Astrocyte of the spinal cord (primary cell): ENCODE results near the gene RTN1.
A peak's percentile ranks its signal among the peaks of the same experiment; 100 is the strongest.

ENCODE experiments used
- DNase-seq: peaks from one replicate; pipeline ENCODE4 v3.0.0; 2011; ENCODE audit warnings: low read depth, low spot score
- H3K4me3 ChIP-seq: 2 replicates; pipeline ENCODE4 v1.5.1; 2011; ENCODE audit warnings: low read depth, mild to moderate bottlenecking, low read length, moderate library complexity
- CTCF ChIP-seq: IDR thresholded peaks from 2 replicates; pipeline ENCODE4 v1.5.1; 2012; ENCODE audit warnings: low read depth, mild to moderate bottlenecking, low read length, inconsistent platforms
- in situ Hi-C: cut with HindIII; loops from 2 replicates; pipeline ENCODE4 v1.10.0; 2017; ENCODE audit warnings: low sequenced_read_pairs

Gene RTN1

DNA sequence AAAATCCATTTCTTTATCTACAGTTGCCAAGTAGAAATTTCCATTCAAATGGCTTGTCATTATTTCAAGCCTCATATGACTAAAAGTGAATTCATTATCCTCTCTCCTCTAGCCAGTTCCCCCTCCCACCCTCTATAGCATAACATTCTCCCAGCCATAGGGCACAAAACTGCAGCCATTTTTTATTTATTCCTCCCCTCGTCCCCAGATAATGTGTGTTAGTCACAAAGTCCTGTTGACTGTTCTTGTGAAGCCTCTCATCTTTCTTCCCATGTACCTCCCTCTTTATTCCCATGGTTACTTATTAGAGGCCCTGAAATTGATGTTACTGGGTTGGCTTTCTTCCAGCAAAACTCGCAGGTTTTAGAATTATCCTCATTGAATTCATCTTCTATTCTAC lies 13.2 kb downstream of the RTN1 start:
- in situ Hi-C loops, result no loop called here
- no peak overlapping the region for H3K4me3 ChIP-seq
- no peak for TF ChIP-seq CTCF
- DNase-seq, result no peak

- no peak for DNase-seq
- in situ Hi-C loops, result no loop called here
- no peak overlapping the region for H3K4me3 ChIP-seq
- TF ChIP-seq CTCF, result no peak
These were observed 18.2 kb downstream of the RTN1 start for GRCh38 chr14:59852350-59852749.

DNA sequence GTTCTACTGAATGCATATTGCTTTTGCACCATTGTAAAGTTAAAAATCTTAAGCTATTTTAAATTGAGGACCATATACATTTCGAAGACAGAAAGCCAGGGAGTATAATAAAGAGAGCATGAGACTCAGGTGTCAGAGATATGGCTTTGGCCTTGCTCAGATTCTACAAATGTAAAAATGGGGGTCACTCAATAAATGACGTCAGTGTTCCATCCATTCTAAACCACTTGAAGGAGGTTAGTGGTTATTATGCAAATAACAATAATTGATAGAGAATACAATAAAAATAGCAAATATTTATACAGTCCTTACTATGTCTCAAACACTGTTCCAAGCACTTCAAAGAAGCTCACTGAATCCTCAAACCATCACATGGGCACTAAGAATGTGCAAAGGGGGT lies 20.1 kb downstream of the RTN1 start:
- in situ Hi-C loops, result no loop called here
- DNase-seq, result no peak
- no peak overlapping the region for H3K4me3 ChIP-seq
- no peak for TF ChIP-seq CTCF

DNA sequence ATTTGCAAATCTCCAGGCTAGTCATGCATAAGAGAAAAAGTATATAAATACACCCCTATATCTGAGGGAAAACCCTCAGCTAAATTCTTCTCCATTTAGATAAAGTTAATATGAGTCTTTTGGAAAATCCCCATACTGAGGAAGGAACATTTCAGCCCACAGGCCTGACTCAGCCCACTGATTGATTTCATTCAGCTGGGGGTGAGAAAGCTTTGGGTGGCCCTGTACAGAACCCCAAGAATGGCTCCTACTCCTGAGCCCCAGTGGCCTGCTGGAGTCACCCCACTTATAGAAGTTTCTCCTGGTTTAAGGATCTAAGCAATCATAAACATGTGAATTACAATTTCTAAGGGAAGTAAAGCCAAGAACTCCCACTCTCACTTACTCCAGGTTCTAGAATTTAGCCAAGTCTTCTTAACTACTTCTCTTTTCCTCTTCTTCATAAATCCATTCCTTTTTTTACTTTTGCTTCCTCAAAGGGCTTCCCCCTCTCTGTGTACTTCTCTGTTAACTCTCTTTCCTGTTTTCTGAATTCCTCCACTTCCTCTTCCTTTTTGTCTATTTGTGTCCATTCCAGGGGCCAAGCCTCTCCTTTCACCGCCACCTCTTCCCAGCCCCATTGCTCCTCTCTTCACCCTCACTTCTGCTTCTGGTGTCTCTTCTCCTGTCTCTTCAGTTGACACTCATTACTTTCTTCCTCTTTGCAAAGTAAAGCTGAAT lies 21.0 kb downstream of the RTN1 start:
- no peak for TF ChIP-seq CTCF
- in situ Hi-C loops, result no loop called here
- DNase-seq, result peak; percentile 10
- no peak overlapping the region for H3K4me3 ChIP-seq

DNA sequence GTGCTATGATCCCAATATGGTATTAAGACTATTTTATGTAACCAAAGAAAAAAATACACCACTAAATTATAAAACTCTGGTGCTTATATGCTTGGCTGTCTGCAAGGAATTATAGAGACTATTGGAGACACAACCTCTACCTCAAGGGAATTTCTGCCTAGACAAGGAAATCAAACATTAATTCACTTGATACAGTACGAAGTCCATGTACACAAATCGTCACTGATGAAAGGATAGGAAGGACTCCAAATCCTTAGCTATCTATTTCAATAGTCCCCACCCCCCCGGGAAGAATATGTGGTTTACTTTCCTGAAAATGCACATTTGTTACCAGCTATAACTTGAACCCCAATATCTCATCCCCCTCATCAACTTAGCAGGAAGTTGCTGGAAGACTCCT lies 21.9 kb downstream of the RTN1 start:
- H3K4me3 ChIP-seq, result no peak overlapping the region
- no peak for DNase-seq
- in situ Hi-C loops, result no loop called here
- TF ChIP-seq CTCF, result no peak

DNA sequence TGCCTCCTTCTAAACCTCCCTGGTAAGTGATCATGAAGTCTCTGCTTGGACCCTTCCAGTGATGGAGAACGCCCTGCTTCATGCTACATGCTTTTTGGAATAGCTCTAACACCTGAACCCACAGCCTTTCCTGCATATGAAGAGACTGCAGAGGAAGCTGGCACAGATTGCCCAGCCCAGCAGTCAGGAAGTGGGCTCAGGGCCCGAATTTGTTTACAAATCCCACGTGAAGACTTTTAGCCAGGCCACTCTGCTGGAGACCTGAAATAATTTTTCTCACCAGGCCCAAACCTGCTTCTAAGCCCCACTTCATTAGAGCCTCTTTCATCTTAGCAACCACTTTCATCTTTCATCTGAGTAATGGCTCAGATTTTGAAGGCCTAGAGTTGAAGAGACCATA lies 22.9 kb downstream of the RTN1 start:
- DNase-seq, result no peak
- H3K4me3 ChIP-seq, result no peak overlapping the region
- no peak for TF ChIP-seq CTCF
- in situ Hi-C loops, result no loop called here
